KMS-11 (cell line): ENCODE results near the gene SLC16A7.

Source experiments
- H2AFZ ChIP-seq: fragments of 200-600 bp; sonication (generic); 2 replicates; pipeline ENCODE4 v1.6.1; 2016; ENCODE audit warnings: antibody characterized with exemption, mixed run types, low read depth
- H3K27ac ChIP-seq: fragments of 200-600 bp; sonication (generic); 2 replicates; pipeline ENCODE4 v1.6.1; 2016; ENCODE audit warnings: mild to moderate bottlenecking, mixed run types
- H3K27me3 ChIP-seq: fragments of 200-600 bp; sonication (generic); 2 replicates; pipeline ENCODE4 v1.6.1; 2017; ENCODE audit warnings: mild to moderate bottlenecking, low read depth, mixed run types, moderate library complexity; ENCODE audit not compliant: insufficient read depth
- H3K36me3 ChIP-seq: fragments of 200-600 bp; sonication (generic); 2 replicates; pipeline ENCODE4 v1.6.1; 2017; ENCODE audit warnings: mild to moderate bottlenecking, mixed run types; ENCODE audit not compliant: insufficient read depth
- H3K4me1 ChIP-seq: fragments of 200-600 bp; sonication (generic); 2 replicates; pipeline ENCODE4 v1.6.1; 2016; ENCODE audit warnings: mild to moderate bottlenecking, low read depth, mixed run types; ENCODE audit not compliant: poor library complexity, severe bottlenecking
- H3K4me2 ChIP-seq: fragments of 200-600 bp; sonication (generic); 2 replicates; pipeline ENCODE4 v1.7.0; 2016; ENCODE audit warnings: mild to moderate bottlenecking, mixed run types
- H3K4me3 ChIP-seq: fragments of 200-600 bp; sonication (generic); IDR thresholded peaks from 2 replicates; pipeline ENCODE4 v1.6.1; 2017; ENCODE audit warnings: low read depth, low read length, mixed read lengths; ENCODE audit not compliant: insufficient read depth
- H3K79me2 ChIP-seq: fragments of 200-600 bp; sonication (generic); 2 replicates; pipeline ENCODE4 v1.6.1; 2016; ENCODE audit warnings: low read depth, mixed run types; ENCODE audit not compliant: insufficient read depth
- H3K9ac ChIP-seq: fragments of 200-600 bp; sonication (generic); 2 replicates; pipeline ENCODE4 v1.6.1; 2016; ENCODE audit warnings: mild to moderate bottlenecking, mixed run types
- H4K20me1 ChIP-seq: fragments of 200-600 bp; sonication (generic); 2 replicates; pipeline ENCODE4 v1.6.1; 2016; ENCODE audit warnings: mild to moderate bottlenecking, mixed run types; ENCODE audit not compliant: insufficient read depth
- TF ChIP-seq, protein P1 (sequence below): fragments of 200-600 bp; sonication (generic); conservative IDR thresholded peaks from 2 replicates; pipeline ENCODE4 v1.6.1; 2017; ENCODE audit warnings: low read depth, mild to moderate bottlenecking, antibody characterized with exemption, low read length, moderate library complexity, mixed read lengths

The SLC16A7 gene

DNA sequence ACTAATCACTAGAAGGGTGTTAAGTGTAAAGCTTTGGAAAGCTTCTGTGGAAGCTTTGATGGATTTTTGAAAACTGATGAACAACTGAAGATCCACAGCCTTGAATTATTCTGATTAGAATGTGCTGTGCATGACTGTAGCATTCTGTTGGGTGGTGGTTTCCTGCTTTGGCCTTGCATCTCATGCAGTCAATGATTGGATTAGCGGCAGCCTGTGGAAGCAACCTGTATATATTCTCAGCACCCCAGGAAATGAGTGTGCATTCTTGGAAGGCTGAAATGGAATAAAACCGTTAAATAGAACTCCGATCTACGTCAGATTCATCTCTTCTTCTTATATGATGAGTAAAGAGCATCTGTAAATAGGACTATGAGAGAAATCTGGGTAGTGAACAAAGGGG lies 120.2 kb downstream of the SLC16A7 start:
- Histone ChIP-seq H3K4me1 (no peaks in the 10 kb centered on the region), H3K9ac (no peak overlapping the region), H3K27me3 (no peaks in the 10 kb centered on the region), H3K36me3 (no peaks in the 10 kb centered on the region), H3K27ac (no peak overlapping the region), H2AFZ (no peak overlapping the region), H3K4me3 (no peak overlapping the region), H3K79me2 (no peaks in the 10 kb centered on the region), H3K4me2 (no peak overlapping the region), H4K20me1 (no peaks in the 10 kb centered on the region)
- TF ChIP-seq, protein P1, sequence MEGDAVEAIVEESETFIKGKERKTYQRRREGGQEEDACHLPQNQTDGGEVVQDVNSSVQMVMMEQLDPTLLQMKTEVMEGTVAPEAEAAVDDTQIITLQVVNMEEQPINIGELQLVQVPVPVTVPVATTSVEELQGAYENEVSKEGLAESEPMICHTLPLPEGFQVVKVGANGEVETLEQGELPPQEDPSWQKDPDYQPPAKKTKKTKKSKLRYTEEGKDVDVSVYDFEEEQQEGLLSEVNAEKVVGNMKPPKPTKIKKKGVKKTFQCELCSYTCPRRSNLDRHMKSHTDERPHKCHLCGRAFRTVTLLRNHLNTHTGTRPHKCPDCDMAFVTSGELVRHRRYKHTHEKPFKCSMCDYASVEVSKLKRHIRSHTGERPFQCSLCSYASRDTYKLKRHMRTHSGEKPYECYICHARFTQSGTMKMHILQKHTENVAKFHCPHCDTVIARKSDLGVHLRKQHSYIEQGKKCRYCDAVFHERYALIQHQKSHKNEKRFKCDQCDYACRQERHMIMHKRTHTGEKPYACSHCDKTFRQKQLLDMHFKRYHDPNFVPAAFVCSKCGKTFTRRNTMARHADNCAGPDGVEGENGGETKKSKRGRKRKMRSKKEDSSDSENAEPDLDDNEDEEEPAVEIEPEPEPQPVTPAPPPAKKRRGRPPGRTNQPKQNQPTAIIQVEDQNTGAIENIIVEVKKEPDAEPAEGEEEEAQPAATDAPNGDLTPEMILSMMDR = no peak

- Histone ChIP-seq H4K20me1 (no peaks in the 10 kb centered on the region), H3K4me2 (no peak overlapping the region), H3K9ac (no peak overlapping the region), H3K79me2 (no peaks in the 10 kb centered on the region), H3K27ac (no peak overlapping the region), H3K36me3 (no peaks in the 10 kb centered on the region), H2AFZ (no peak overlapping the region), H3K27me3 (no peaks in the 10 kb centered on the region), H3K4me3 (no peak overlapping the region), H3K4me1 (no peaks in the 10 kb centered on the region)
- TF ChIP-seq, protein P1 = no peak
Measured at GRCh38 chr12:59717436-59717835, 121.6 kb downstream of the SLC16A7 start.

DNA sequence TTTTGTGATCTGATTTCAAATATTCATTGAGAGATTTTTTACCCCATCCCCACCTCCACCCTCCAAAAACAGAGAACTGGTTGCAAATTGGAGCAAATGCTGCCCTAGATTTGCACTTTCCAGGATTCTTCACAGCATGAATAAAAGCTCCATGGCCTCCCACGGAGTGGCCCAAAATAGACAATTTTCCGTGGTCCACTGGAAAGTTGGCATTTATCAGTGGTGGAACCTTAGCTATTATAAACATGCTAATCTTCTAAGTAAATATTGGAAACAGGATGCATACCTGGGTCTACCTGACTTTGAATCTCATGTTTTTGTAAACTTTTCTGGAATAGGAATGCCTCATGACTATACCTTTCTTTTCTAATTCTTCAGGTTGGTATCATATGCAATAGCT lies 123.9 kb downstream of the SLC16A7 start:
- no peak overlapping the region for H3K4me3 ChIP-seq
- H4K20me1 ChIP-seq = no peaks in the 10 kb centered on the region
- no peaks in the 10 kb centered on the region for H3K36me3 ChIP-seq
- no peak overlapping the region for H3K4me2 ChIP-seq
- no peaks in the 10 kb centered on the region for H3K79me2 ChIP-seq
- TF ChIP-seq, protein P1 = no peak
- H3K27me3 ChIP-seq = no peaks in the 10 kb centered on the region
- H3K4me1 ChIP-seq = no peaks in the 10 kb centered on the region
- no peak overlapping the region for H2AFZ ChIP-seq
- no peak overlapping the region for H3K9ac ChIP-seq
- no peak overlapping the region for H3K27ac ChIP-seq

DNA sequence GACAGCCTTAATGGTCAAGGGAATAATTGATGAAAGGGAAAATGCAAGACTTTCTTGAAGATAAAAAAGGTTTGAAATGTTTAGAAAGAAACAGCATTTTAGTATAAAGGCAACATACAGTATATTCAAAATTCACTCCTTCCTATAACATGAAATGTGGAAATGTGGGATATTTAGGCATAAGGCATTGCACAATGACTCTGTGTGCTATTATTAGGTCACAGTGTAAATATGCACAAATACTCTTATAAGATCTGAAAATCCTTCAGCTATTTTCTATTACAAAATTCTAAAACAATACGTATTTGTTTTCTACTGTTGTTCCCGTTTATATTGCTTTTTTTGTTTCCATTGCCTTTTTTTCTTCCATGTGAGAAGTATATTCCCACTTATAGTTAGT lies 127.7 kb downstream of the SLC16A7 start:
- TF ChIP-seq, protein P1 = no peak
- no peaks in the 10 kb centered on the region for H3K79me2 ChIP-seq
- H4K20me1 ChIP-seq = no peaks in the 10 kb centered on the region
- H3K36me3 ChIP-seq = no peaks in the 10 kb centered on the region
- H3K4me1 ChIP-seq = no peaks in the 10 kb centered on the region
- H3K4me2 ChIP-seq = no peak overlapping the region
- no peak overlapping the region for H3K9ac ChIP-seq
- H3K4me3 ChIP-seq = no peak overlapping the region
- no peak overlapping the region for H3K27ac ChIP-seq
- no peak overlapping the region for H2AFZ ChIP-seq
- H3K27me3 ChIP-seq = no peaks in the 10 kb centered on the region
